GM18517 (cell line): Measurements from ENCODE around the gene EXOC3L4.

Experiments used
- ATAC-seq: cut with Tn5 transposase; IDR thresholded peaks from one replicate; pipeline ENCODE4 v1.9.1; 2021; ENCODE audit warnings: mild to moderate bottlenecking, moderate library complexity; ENCODE audit not compliant: unreplicated experiment

EXOC3L4 gene

GRCh38 chr14:103129301-103130016 lies 34.9 kb downstream of the EXOC3L4 start:
- no peak for ATAC-seq

GRCh38 chr14:103130017-103130764 lies 35.7 kb downstream of the EXOC3L4 start:
- ATAC-seq, result no peak

- no peak for ATAC-seq
Observed at GRCh38 chr14:103130965-103131364, 36.4 kb downstream of the EXOC3L4 start.

- no peak for ATAC-seq
Observed at GRCh38 chr14:103131580-103131979, 37.1 kb downstream of the EXOC3L4 start.

GRCh38 chr14:103132381-103133209 lies 38.1 kb downstream of the EXOC3L4 start:
- no peak for ATAC-seq

GRCh38 chr14:103133210-103134140 lies 39.0 kb downstream of the EXOC3L4 start:
- no peak for ATAC-seq

GRCh38 chr14:103134405-103134804 lies 39.9 kb downstream of the EXOC3L4 start:
- ATAC-seq, result no peak

GRCh38 chr14:103134919-103135318 lies 40.4 kb downstream of the EXOC3L4 start:
- ATAC-seq, result no peak

GRCh38 chr14:103135333-103136260 lies 41.1 kb downstream of the EXOC3L4 start:
- no peak for ATAC-seq

- no peak for ATAC-seq
Observed at GRCh38 chr14:103136388-103137271, 42.1 kb downstream of the EXOC3L4 start.

GRCh38 chr14:103137689-103138300 lies 43.3 kb downstream of the EXOC3L4 start:
- no peak for ATAC-seq

- no peak for ATAC-seq
Observed at GRCh38 chr14:103138301-103139131, 44.0 kb downstream of the EXOC3L4 start.

- no peak for ATAC-seq
Observed at GRCh38 chr14:103139132-103140025, 44.9 kb downstream of the EXOC3L4 start.

GRCh38 chr14:103140316-103141109 lies 46.0 kb downstream of the EXOC3L4 start:
- peak; percentile 54 for ATAC-seq

- ATAC-seq, result no peak
Observed at GRCh38 chr14:103141117-103141796, 46.7 kb downstream of the EXOC3L4 start.
